Rectal smooth muscle tissue (tissue), 1 donor: ENCODE measurements around the gene ABHD2.
"Not testable (repeated sequence)": the region's sequence is repeated elsewhere in the genome, so short reads cannot be mapped to it uniquely, and the experiment has no call there.

Experiments
- H3K27ac ChIP-seq: one replicate; pipeline ENCODE4 v1.7.0; 2013; ENCODE audit warnings: low read depth, low read length, inconsistent platforms
- H3K27me3 ChIP-seq: one replicate; pipeline ENCODE4 v1.7.0; 2013; ENCODE audit warnings: low read length; ENCODE audit not compliant: control insufficient read depth, insufficient read depth
- H3K36me3 ChIP-seq: one replicate; pipeline ENCODE4 v1.7.0; 2013; ENCODE audit warnings: low read length; ENCODE audit not compliant: control insufficient read depth, insufficient read depth
- H3K4me1 ChIP-seq: one replicate; pipeline ENCODE4 v1.7.0; 2013; ENCODE audit warnings: low read length; ENCODE audit not compliant: control insufficient read depth, insufficient read depth
- H3K4me3 ChIP-seq: one replicate; pipeline ENCODE4 v1.7.0; 2013; ENCODE audit warnings: low read length
- H3K9ac ChIP-seq: one replicate; pipeline ENCODE4 v1.7.0; 2013; ENCODE audit warnings: low read length

Gene ABHD2

DNA sequence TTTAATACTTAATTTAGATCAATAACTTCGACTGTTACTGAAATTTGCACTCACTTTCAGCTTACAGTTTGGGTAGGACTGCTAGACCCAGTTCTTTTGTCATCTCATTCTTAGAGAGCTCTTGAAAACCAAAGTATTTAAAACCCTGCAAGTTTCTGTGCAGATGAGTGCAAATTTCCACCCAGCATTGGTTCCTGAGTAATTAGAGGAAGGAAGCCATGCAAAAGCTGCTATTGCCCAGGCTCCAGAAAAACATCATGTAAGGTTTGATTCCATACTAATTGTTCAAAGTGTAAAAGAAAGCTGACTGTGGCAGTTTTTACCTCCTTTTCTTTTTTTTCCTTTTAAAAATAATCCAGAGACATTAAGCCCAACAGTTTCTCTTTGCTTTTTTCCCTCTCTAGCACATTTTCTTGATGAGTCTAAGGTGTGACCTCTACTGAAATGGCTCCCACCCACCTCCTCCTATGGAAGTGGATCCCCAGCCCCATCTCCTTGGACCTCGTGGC is 30.3 kb downstream of the ABHD2 start:
- Histone ChIP-seq H3K36me3 (no peaks in the 10 kb centered on the region), H3K9ac (no peak overlapping the region), H3K4me1 (peaks cover 17% of the 10 kb centered on the region), H3K4me3 (no peak overlapping the region), H3K27ac (peak overlapping the region; percentile 19), H3K27me3 (no peaks in the 10 kb centered on the region)

GRCh38 chr15:89119489-89120478 is 31.5 kb downstream of the ABHD2 start:
- Histone ChIP-seq H3K27ac (peak overlapping the region; percentile 80), H3K27me3 (no peaks in the 10 kb centered on the region), H3K36me3 (no peaks in the 10 kb centered on the region), H3K9ac (no peak overlapping the region), H3K4me3 (peak overlapping the region; percentile 22), H3K4me1 (peaks cover 17% of the 10 kb centered on the region)

DNA sequence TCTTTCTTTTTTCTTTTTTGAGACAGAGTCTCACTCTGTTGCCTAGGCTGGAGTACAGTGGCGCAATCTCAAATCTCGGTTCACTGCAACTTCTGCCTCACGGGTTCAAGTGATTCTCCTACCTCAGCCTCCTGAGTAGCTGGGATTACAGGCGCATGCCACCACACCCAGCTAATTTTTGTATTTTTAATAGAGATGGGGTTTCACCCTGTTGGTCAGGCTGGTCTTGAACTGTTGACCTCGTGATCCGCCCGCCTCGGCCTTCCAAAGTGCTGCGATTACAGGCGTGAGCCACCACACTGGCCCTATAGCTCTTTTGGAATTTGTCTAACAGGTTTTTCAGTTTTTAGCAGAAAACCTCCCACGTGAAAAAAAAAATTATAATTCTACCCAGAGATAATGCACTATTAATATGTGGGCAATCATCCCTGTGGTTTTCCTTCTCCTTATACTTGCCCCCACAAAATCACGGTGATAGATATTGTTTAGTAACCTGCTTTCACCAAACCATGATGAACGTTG is 32.3 kb downstream of the ABHD2 start:
- peaks cover 15% of the 10 kb centered on the region for H3K4me1 ChIP-seq
- H3K4me3 ChIP-seq, H3K27ac ChIP-seq, H3K36me3 ChIP-seq, H3K27me3 ChIP-seq, H3K9ac ChIP-seq: not testable (repeated sequence)

DNA sequence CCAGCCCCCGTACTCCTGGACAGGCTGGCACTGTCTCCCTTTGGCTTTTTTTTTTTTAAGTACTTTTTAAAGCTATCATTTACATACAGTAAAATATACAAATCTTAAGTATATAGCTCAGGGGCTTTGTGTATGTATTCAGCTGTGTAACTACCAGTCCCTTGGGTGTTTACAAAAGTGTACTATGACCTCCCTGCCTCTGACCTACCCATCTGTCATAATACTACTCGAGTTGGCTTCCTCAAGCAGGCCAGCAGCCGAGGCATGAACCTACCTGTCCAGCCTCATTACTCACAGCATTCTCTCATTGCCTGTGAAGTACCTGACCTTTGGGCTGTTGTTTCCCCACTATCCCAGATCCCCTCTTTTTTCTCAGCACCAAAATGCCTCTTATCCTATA is 33.2 kb downstream of the ABHD2 start:
- Histone ChIP-seq H3K9ac (no peak overlapping the region), H3K27me3 (no peaks in the 10 kb centered on the region), H3K36me3 (no peaks in the 10 kb centered on the region), H3K4me3 (no peak overlapping the region), H3K4me1 (peaks cover 8% of the 10 kb centered on the region), H3K27ac (no peak overlapping the region)

DNA sequence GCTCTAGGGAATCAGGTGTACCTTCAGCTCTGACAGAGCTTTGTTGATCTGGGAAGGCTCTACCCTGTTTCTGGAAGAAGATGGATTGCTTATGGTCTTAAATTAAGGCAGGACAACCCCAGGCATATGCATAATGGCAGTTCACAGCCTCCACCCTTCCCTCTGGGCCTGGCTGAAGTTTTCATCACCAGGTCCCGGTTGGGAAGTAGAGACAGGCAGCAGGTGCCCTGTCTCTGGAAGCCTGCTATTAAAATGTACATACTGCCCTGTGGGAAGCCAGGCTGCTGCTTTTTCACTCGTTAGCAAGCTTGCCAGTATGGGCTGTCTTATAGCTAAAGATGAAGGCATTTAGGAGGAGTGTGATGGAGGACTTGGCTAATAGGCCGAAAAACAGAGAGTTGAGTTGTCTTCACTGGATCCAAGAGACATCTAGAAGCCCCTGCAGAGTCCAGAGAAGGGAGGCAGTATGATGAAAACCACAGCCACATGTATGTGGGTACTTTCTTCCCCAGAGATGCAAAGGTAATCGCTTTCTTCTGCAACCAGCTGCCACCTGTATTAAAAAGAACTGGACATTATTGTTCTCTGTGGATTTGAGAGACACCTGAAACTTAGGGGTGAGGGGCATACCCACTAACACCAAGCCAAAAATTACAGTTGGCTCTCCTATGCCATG is 34.4 kb downstream of the ABHD2 start:
- Histone ChIP-seq H3K36me3 (peaks cover 5% of the 10 kb centered on the region), H3K27ac (no peak overlapping the region), H3K4me3 (no peak overlapping the region), H3K9ac (no peak overlapping the region), H3K27me3 (no peaks in the 10 kb centered on the region), H3K4me1 (peaks cover 8% of the 10 kb centered on the region)

DNA sequence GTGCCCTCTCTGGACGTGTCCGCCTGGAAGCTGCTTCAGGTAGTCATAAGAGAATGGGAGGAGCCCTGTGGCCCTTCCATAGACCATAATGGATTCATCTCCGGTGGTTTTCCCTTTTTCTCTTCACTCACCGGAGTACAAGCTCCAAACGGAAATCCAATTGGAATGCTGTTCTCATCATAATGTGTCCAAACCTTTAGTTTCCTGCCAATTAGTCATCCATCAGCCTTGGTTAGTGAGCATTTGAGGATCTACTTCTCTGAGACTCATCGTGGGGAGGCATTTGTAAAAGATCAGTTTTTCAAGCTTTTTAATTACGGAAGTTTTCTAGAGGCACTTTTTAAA is 34.9 kb downstream of the ABHD2 start:
- peaks cover 8% of the 10 kb centered on the region for H3K4me1 ChIP-seq
- H3K4me3 ChIP-seq = no peak overlapping the region
- H3K36me3 ChIP-seq = peaks cover 5% of the 10 kb centered on the region
- H3K27me3 ChIP-seq = no peaks in the 10 kb centered on the region
- H3K9ac ChIP-seq = no peak overlapping the region
- no peak overlapping the region for H3K27ac ChIP-seq

- no peaks in the 10 kb centered on the region for H3K4me1 ChIP-seq
- no peak overlapping the region for H3K9ac ChIP-seq
- H3K27me3 ChIP-seq = no peaks in the 10 kb centered on the region
- H3K36me3 ChIP-seq = peaks cover 5% of the 10 kb centered on the region
- no peak overlapping the region for H3K4me3 ChIP-seq
- H3K27ac ChIP-seq = no peak overlapping the region
These were observed 37.0 kb downstream of the ABHD2 start for GRCh38 chr15:89125088-89125826.

DNA sequence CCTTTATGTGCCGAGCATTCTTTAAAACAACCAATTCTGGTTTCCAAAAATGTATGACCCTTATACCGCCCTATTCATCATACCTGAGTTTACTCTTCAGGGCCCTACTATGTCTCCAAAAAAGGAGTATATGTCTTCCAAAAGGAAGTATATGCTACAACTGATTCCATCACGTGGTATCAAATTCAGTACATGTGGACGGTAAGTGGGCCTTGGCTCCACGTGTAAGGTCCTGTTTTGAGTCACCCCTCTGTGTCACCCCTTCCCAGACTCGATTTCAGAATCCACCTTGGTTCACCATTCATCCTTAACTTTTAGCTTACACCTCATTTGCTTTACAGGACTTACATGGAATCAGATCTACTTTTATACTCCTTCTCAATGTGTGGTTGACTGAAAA is 37.8 kb downstream of the ABHD2 start:
- Histone ChIP-seq H3K9ac (no peak overlapping the region), H3K4me1 (no peaks in the 10 kb centered on the region), H3K27me3 (no peaks in the 10 kb centered on the region), H3K27ac (no peak overlapping the region), H3K4me3 (no peak overlapping the region), H3K36me3 (peaks cover 9% of the 10 kb centered on the region)

GRCh38 chr15:89127054-89127702 is 38.9 kb downstream of the ABHD2 start:
- no peaks in the 10 kb centered on the region for H3K4me1 ChIP-seq
- no peak overlapping the region for H3K27ac ChIP-seq
- no peak overlapping the region for H3K9ac ChIP-seq
- H3K4me3 ChIP-seq = no peak overlapping the region
- no peaks in the 10 kb centered on the region for H3K27me3 ChIP-seq
- peaks cover 11% of the 10 kb centered on the region for H3K36me3 ChIP-seq

DNA sequence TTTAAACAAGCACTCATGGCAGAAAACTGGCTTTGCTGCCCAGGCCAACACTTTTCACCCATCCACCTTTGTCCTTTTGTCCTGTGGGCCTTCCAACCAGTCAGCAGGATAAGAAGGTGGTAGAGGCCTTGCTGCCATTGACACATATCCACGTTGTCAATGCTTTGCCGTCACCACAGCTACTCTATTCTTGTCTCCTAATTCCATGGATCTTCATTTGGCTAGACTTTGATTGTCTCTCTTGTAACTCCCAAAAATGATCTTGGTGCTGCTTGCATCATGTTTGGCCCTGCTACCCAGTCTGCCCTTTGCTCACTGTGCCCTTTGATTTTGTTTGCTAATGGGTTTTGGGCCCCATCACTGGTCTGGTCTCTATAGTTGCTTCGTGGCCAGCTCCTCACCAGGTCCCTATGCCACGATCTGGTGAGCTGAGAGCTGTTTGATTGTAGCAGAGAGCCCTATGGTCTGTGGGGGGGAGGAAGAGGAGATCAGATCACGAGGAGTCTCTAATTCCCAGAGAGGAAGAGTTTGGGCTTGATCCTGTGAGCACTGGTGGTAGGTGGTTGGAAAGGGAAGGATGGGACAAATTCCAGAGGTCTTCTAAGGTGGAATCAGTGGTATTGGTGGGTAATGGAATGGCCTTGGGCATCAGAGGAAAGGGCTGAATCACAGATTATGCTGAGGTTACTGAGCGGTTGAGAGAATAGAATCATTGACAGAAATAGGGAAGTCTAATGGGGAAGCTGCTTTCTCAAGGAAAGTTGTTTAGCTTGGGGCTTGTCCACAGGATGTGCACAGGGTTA is 40.3 kb downstream of the ABHD2 start:
- H3K36me3 ChIP-seq = peaks cover 11% of the 10 kb centered on the region
- no peak overlapping the region for H3K9ac ChIP-seq
- H3K4me3 ChIP-seq = no peak overlapping the region
- H3K27ac ChIP-seq = no peak overlapping the region
- no peaks in the 10 kb centered on the region for H3K4me1 ChIP-seq
- no peaks in the 10 kb centered on the region for H3K27me3 ChIP-seq

GRCh38 chr15:89129123-89129815 is 41.0 kb downstream of the ABHD2 start:
- no peaks in the 10 kb centered on the region for H3K27me3 ChIP-seq
- no peak overlapping the region for H3K27ac ChIP-seq
- H3K4me1 ChIP-seq = no peaks in the 10 kb centered on the region
- H3K4me3 ChIP-seq = no peak overlapping the region
- peaks cover 11% of the 10 kb centered on the region for H3K36me3 ChIP-seq
- no peak overlapping the region for H3K9ac ChIP-seq
